Midbrain (tissue), 1 donor: ENCODE data around the gene PHTF2.
"Not testable (repeated sequence)": the region's sequence is repeated elsewhere in the genome, so short reads cannot be mapped to it uniquely, and the experiment has no call there.

Source experiments
- DNase-seq: peaks from one replicate; lab custom pipeline; 2025; lab: John Stamatoyannopoulos, UW

The PHTF2 gene

DNA sequence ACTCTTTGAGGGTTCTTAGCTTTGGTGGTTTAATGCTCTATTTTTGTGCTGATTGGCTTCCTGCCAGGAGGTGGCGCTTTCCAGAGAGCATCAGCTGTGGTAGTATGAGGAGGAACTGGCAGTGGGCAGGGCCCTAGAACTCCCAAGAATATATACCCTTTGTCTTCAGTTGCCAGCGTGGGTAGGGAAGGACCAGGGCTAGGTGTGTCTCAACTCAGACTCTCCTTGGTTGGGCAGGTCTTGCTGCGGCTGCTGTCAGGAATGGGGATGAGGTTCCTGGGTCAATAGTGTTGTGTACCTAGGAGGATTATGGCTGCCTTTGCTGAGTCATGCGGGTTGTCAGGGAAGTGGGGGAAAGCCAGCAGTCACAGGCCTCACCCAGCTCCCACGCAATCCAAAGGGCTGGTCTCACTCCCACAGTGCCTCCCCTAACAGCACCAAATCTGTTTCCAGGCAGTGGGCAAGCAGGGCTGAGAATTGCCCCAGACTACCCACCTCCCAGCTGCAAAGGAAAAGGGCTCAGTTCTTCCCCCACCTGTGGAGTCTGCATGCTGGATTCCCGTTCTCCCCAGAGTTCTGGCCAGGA is 191.5 kb downstream of the PHTF2 start:
- no peak for DNase-seq

DNA sequence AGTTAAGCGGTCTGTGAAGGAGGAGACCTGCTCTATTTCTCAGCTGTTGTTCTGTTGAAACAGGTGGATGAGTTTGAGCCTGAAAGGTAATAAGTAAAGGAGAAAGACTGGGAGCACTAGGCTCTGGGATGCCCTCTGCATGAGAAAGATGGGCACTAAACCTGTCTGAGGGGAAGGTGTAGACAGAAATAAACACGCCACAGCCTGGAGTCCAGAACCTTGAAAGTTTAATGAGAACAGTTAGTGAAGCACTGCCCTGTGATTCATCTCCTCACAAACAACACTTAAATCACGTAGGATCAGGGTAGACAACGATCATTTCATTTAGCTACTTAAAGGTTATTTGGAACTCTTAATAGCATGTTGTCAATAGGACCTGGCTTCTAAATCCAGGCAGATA is 193.1 kb downstream of the PHTF2 start:
- DNase-seq: no peak

DNA sequence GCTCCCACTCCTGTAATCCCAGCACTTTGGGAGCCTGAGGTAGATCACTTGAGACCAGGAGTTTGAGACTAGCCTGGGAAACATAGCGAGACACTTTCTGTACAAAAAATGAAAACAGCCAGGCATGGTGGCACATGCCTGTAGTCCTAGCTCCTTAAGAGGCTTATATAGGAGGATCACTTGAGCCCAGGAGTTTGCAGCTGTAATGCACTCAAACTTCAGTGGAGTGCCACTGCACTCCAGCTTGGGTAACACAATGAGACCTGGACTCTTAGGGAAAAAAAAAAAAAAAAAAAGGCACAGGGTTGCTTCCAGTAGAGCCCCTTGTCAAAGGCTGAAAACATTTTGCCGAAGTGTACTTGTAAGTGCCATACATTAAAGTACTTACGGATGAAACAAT is 195.3 kb downstream of the PHTF2 start:
- DNase-seq: no peak

DNA sequence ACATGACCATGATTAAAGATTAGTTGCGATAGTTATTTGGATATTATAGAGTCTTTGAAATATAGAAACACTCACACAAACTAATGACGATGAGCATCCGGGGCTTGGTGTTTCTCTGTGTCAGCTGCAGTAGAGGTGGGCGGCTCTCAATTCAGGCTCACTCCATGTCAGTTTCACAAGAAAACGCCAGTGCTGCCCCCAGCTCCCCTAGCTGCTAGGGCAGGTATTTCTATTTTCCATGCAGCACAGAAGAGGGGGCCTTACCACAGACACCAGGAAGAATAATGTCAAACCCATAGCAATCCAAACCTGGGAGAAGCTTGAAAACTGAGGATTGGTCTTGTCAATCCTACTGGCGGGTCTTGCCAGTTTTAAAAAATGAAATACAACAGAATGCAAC is 197.1 kb downstream of the PHTF2 start:
- DNase-seq: no peak

DNA sequence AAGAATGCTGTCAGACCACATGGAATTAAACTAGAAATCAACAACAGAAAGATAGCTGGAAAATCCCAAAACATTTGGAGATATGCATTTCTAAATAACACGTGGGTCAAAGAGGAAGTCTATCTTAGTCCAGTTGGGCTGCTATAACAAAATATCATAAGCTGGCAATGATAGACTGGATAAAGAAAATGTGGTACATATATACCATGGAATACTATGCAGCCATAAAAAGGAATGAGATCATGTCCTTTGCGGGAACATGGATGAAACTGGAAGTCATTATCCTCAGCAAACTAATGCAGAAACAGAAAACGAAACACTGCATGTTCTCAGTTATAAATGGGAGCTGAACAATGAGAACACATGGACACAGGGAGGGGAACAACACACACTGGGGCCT is 200.6 kb downstream of the PHTF2 start:
- DNase-seq: not testable (repeated sequence)

DNA sequence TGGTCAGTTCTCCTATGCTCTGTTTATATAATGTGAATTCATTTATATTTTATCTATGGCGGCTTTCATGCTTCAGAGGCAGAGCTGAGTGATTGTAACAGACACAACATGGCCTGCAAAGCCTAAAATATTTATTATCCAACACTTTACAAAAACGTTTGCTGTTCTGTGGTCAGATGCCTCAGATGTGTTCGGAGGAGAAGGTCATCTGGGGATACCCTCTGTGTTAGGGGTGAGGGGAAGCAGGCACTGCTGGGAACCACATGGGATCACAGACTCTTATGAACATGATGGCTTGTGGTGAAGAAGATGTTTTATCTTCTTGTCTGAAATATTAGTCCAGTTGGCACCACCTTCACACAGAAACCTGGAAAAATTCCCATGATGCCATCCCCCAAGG is 203.4 kb downstream of the PHTF2 start:
- no peak for DNase-seq

DNA sequence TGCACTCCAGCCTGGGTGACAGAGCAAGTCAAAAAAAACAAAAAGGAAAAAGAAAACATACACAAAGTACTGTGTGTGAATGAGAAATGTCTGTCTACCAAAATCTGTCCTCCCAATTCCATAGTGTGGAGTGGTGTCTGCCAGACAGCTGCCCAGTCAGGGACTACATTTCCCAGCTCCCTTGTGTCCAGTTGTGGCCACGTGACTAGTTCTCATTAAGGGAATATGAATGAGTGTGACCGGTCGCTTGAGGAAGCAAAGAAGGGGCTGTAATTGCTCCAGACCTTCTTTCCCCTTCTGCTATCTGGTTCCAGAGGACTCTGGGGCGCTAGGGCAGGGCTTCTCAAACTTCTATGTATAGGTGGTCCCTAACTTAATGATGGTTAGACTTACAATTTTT is 204.1 kb downstream of the PHTF2 start:
- no peak for DNase-seq

DNA sequence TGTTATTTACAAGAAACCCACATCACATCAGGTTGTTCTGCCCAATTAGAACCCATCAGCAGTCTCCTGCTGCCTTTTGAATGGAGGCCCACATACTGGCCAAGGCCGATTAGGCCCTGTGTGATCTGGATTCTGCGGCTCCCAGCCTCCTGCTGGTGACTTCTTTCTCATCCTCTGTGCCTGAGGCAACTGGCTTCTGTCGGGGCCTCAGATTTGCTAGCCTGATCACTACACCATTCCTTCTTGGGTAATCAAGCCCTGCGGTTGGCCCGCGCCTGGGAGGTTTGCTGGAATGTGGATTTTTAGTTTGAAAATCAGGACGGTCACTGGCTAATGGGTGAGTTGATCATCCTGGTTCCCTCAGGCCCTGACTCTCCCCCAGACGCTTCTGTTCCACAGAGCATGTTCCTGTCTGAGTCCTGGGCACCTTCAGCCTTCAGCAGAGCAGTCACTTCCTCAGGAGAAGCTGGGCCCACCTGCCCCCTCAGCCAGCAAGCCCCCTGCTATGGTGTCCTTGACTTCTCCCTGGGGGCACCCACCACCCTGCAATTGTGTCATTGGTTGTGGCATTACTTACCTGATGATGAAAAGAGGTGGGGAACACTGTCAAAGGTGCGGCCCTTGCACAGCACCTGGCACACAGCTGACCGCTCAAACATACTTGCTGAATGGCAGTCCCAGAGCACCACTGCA is 207.6 kb downstream of the PHTF2 start:
- DNase-seq: no peak
